Spinal cord (tissue), 10 donors: ENCODE results near the gene PHAX. TPM values are rescaled to one million over a fixed set of nuclear protein-coding genes. Genes with fewer than 3 reads are reported as not detected.

Source experiments
- DNase-seq, 6 donors: peaks; one replicate each; pipeline versions ENCODE4 v3.0.0 to v3.0.0-alpha.2; 2013 to 2015; ENCODE audit warnings: low spot score in 6 of 6, low read depth in 4 of 6
- H3K27ac ChIP-seq: one replicate; pipeline ENCODE4 v1.5.1; 2013; ENCODE audit warnings: low read depth, low read length, control low read depth
- H3K27me3 ChIP-seq: one replicate; pipeline ENCODE4 v1.6.1; 2013; ENCODE audit warnings: low read length; ENCODE audit not compliant: control insufficient read depth, insufficient read depth
- H3K36me3 ChIP-seq: one replicate; pipeline ENCODE4 v1.6.1; 2013; ENCODE audit warnings: low read length; ENCODE audit not compliant: control insufficient read depth, insufficient read depth
- H3K4me1 ChIP-seq: one replicate; pipeline ENCODE4 v1.6.1; 2013; ENCODE audit warnings: low read length; ENCODE audit not compliant: control insufficient read depth, insufficient read depth
- H3K4me3 ChIP-seq: one replicate; pipeline ENCODE4 v1.5.1; 2013; ENCODE audit warnings: low read depth, low read length, control low read depth
- H3K9me3 ChIP-seq: one replicate; pipeline ENCODE4 v1.6.1; 2013; ENCODE audit warnings: low read length; ENCODE audit not compliant: control insufficient read depth, insufficient read depth
- WGBS: methylation state at CpG from one replicate; pipeline ENCODE4 v1.1.5; 2013; ENCODE audit warnings: missing lambda C conversion rate; ENCODE audit not compliant: insufficient coverage; 5-methylcytosine and 5-hydroxymethylcytosine counted together
- polyA plus RNA-seq, 2 donors: library from polyadenylated mRNA; unstranded; fragments of 120-200 nt; gene quantifications; one replicate each; pipeline ENCODE4 v1.2.1, GENCODE V29; 2013; ENCODE audit not compliant: insufficient read length in 2 of 2
- small RNA-seq: library from RNA; depleted of rRNA; stranded (forward); fragments of <200 nt; gene quantifications from one replicate; pipeline ENCODE3, GENCODE V24; 2014; ENCODE audit warnings: low replicate concordance
- total RNA-seq, 2 donors: library from RNA; depleted of rRNA in 1 of 2; stranded (reverse); fragments of 120-200 nt in 1 of 2; fragments of >200 nt in 1 of 2; gene quantifications; one replicate each; pipeline versions ENCODE4 v1.2.3 to v1.2.4, GENCODE V29; 2013 to 2014
- donor health status: healthy.

PHAX gene
- total and polyA plus RNA-seq, 4 donors, result 64.5 to 97.5 (median 75.5) TPM

- no peak for DNase-seq
- H3K27ac ChIP-seq, result no peak overlapping the region
- H3K9me3 ChIP-seq, result no peaks in the 10 kb centered on the region
- 84% methylated on average over 10 of the region's 11 CpGs for WGBS
- H3K36me3 ChIP-seq, result no peaks in the 10 kb centered on the region
- H3K4me1 ChIP-seq, result no peaks in the 10 kb centered on the region
- no peak overlapping the region for H3K4me3 ChIP-seq
- no peaks in the 10 kb centered on the region for H3K27me3 ChIP-seq
Measured at GRCh38 chr5:126673477-126673876, 72.7 kb downstream of the PHAX start.

DNA sequence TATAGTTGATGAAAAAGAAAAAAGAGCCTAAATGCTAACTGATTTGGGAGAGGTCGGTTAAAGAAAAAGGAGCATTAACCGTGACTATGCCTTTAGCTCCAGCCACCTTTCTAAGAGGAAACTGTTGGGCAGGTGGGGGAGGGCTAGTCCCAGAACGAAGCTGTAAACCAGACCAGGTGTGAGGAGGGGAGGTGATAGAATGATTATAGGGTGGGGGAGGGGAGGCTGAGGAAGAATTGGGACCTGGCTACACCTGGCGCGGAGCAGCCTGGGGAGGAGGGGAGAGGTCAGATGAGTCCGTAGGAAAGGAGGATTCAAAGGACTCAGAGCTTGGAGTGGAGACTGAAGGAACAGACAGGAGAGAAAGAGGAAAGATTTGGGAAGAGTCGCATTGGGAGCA lies 73.4 kb downstream of the PHAX start:
- Histone ChIP-seq H3K27ac (no peak overlapping the region), H3K27me3 (no peaks in the 10 kb centered on the region), H3K36me3 (no peaks in the 10 kb centered on the region), H3K4me1 (no peaks in the 10 kb centered on the region), H3K4me3 (no peak overlapping the region), H3K9me3 (no peaks in the 10 kb centered on the region)
- 63% methylated on average over 5 of the region's 7 CpGs for WGBS
- DNase-seq, result no peak

- H3K27ac ChIP-seq, result no peak overlapping the region
- H3K4me1 ChIP-seq, result no peaks in the 10 kb centered on the region
- DNase-seq, result no peak
- H3K9me3 ChIP-seq, result no peaks in the 10 kb centered on the region
- no peaks in the 10 kb centered on the region for H3K27me3 ChIP-seq
- H3K36me3 ChIP-seq, result no peaks in the 10 kb centered on the region
- no peak overlapping the region for H3K4me3 ChIP-seq
- WGBS, result no CpG with 5 or more reads among the region's 2 CpGs
Measured at GRCh38 chr5:126675338-126675737, 74.6 kb downstream of the PHAX start.

DNA sequence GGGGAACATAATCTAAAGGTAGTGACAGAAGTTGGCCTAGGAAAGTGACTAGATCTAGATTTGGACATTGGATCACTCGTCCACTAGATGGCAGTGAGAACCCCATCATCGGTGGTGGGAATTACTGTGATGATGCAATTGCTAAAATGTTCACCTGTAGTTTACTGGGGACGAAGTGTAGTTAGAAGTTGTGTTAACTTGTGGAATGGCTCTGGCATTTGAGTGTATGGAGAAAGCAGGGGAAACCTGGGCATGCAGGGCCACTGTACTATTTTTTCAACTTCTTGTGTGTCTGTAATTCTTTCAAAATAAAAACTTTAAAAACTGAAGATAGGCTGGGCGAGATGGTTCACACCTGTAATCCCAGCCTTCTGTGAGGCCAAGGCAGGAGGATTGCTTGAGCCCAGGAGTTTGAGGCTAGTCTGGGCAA lies 75.5 kb downstream of the PHAX start:
- Histone ChIP-seq H3K27ac (no peak overlapping the region), H3K27me3 (no peaks in the 10 kb centered on the region), H3K4me1 (no peaks in the 10 kb centered on the region), H3K36me3 (no peaks in the 10 kb centered on the region), H3K9me3 (no peaks in the 10 kb centered on the region), H3K4me3 (no peak overlapping the region)
- 0% methylated on average over 2 of the region's 4 CpGs for WGBS
- peak; percentile 22 to 90 (median 58) for DNase-seq

Small RNAs within 50 kb of the gene (small RNA-seq; reads per million reads assigned to genes)
- gene BOLA3P3 (not detected), gene RNU6-290P (not detected)

Other genes with a start within 250 kb of the PHAX start
- gene GRAMD2B, start 177.5 kb upstream of the PHAX start, total RNA-seq, result 10 to 100 TPM; 59.9 to 65.2 TPM
- gene GRAMD2B, start 177.5 kb upstream of the PHAX start, polyA plus RNA-seq, result 10 to 100 TPM; 39.6 to 40.9 TPM
- gene ALDH7A1, start 5.7 kb upstream of the PHAX start, total RNA-seq, result 10 to 100 TPM; 49.1 to 64.5 TPM
- gene ALDH7A1, start 5.7 kb upstream of the PHAX start, polyA plus RNA-seq, result 100 to 1,000 TPM; 106 to 112 TPM
- gene LMNB1, start 176.2 kb downstream of the PHAX start, total RNA-seq, result 10 to 100 TPM; 38.6 to 40.3 TPM
- gene LMNB1, start 176.2 kb downstream of the PHAX start, polyA plus RNA-seq, result 10 to 100 TPM; 53.5 to 63.6 TPM